MV-4-11 (cell line): Measurements from ENCODE around the gene PGA4.
A peak's percentile ranks its signal among the peaks of the same experiment; 100 is the strongest.
"Not testable (repeated sequence)": the region's sequence is repeated elsewhere in the genome, so short reads cannot be mapped to it uniquely, and the experiment has no call there.

Source experiments
- DNase-seq: peaks from one replicate; lab custom pipeline; 2025; lab: John Stamatoyannopoulos, UW

PGA4 gene

DNA sequence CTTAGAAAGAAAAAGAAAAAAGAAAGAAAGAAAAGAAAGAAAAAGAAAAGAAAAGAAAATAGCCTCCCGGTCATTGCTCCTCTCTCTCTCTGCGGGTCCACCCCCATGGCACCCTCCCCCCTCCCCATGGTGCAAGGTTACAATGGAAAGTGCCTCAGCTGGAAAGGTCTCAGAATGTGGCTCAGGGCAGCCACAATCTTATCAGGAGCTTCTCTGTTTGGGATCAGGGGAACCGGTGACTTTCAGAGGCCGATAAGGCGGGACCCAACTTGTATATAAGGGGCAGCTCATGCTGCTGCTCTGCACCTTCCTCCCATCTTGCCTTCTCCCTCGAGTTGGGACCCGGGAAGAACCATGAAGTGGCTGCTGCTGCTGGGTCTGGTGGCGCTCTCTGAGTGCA, at the start of gene PGA4:
TSS of gene PGA4 (plus strand) at position 301 of the 400 bp plus-strand sequence. CDS start at position 355, 54 bp downstream.
- not testable (repeated sequence) for DNase-seq

DNA sequence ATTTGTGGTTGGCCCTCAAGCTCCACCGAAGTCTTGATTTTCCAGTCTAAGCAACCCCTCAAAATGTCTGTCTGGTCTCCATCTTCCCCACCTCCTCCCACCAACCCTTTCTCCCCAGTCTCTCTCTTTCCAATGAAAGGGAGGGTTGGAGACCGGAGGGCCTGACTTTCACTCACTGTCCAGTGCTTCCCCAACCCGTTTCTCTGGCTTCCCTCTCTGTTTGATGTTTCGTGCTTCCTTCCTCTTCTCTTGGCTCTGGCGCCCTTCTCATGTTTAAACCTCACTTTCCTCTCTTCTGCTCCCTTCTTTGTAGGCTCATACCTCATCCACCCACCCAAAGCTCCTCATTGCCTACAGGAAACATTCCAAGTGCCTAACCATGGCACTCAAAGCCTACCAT, 49.8 kb upstream of the PGA4 start:
- no peak for DNase-seq

DNA sequence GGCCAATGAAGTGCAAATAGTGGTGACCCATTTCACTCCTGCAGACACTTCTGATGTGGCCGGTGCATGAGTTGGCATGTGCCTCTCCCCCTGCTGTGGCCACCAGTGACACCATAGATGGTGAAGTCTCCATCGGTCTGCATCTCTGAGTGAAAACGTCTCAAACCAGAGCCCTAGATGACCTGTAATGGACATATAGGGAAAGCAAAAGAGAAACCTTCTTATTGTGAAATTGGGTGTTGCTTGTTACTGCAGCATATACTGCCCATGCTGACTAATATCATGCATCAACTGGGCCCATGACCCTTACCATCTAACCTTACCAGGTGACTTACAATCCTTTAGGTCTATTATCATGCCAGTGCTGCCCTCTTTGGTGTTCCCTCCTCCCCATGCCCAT, 49.3 kb upstream of the PGA4 start:
- no peak for DNase-seq

DNA sequence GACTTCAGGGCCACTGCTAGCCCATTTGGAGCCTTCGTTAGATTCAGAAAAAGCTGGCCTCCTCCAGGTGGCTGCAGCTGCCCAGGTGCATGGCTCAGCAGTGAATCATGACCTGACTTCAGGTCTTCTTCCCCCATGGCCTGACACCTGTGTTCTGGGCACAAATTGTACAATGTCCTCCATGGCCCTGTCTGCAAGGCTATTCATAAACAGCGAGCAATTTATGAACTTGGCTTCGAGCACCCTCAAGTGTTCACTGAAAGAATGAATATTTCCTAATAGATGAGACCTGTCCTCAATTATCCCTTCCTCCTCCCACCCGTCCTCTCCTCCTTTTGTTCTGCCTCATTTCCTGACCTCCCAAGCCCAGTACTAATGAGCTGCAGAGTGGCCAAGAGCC, 48.7 kb upstream of the PGA4 start:
- DNase-seq, result no peak

DNA sequence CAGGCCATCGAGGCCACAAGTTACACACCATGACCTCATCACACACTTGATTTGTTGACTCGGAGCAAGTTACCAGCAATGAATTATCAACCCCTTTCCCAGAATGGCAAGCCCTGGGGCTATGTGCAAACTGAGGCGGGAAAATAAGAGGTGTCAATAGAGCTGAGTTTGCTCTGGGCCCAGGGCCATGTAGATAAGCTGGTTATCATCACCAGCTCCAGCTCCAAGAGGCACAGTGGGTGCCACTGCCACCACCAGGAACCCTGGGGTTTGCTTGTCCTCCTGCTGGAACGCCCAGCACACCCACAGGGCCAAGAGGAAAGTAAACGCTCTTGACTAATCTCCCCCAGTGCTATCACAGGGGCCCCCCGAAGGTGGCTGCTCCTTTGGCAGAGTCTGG, 47.9 kb upstream of the PGA4 start:
- no peak for DNase-seq

DNA sequence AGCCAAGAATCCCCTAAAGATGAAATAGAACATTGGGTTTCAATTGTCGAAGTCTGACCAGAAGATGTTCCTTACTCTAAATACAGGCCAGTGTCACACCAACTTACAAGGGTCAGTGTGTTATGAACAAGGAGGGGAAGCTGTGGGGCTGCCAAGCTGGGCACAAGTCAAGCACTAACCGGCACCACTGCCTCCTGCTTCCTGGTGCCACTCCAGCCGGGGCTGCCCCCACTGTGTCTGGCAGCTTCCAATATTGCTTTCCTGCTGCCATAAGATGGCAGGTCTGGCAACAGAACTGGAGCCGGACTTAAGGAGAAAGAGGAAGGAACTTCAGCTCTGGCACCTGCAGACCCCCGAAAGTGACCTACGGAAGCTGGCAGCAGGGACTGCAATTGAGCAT, 47.2 kb upstream of the PGA4 start:
- no peak for DNase-seq

DNA sequence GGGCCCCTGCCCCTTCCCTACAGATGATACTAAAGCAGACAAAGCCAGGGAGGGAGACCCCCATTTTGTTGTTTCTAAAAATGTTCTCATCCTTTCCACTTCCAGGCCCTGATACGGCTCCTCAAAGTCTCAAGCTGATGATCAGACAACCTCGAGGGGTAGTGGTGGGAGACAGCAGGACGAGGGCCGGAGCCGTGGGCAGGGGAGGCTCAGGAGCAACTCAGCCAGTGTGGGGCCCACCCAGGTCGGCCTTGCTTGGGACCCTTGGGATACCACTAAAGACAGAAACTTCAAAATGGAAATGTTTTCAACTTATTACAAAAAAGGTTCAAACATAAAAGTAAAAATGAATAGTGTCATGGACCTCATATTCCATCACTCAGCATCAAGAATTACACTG, 45.7 kb upstream of the PGA4 start:
- DNase-seq, result no peak

DNA sequence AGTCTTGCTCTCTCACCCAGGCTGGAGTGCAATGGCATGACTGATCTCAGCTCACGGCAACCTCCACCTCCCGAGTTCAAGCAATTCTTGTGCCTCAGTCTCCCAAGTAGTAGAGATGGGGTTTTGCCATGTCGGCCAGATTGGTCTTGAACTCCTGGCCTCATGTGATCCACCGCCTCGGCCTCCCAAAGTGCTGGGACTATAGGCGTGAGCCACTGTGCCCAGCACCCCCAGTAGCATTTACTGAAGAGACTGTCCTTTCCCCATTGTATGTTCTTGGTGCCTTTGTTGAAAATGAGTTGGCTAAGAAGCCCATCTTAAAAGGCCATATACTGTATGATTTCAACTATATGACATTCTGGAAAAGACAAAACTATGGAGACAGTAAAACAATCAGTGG, 41.9 kb upstream of the PGA4 start:
- DNase-seq, result not testable (repeated sequence)

DNA sequence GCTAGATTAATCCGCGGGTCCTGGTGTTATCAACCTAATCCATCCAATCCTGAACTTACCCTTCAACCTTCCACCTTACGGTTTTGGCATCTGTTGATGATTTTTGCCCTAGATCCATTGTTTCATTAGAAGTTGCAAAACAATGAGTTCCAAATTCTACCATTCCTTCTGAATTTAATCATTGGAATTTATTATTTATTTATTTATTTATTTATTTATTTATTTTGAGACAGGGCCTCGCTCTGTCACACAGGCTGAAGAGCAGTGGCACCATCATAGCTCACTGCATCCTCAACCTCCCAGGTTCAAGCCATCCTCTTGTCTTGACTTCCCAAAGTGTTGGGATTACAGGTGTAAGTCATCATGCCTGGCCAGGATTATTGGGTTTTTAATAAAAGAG, 40.7 kb upstream of the PGA4 start:
- DNase-seq, result no peak

DNA sequence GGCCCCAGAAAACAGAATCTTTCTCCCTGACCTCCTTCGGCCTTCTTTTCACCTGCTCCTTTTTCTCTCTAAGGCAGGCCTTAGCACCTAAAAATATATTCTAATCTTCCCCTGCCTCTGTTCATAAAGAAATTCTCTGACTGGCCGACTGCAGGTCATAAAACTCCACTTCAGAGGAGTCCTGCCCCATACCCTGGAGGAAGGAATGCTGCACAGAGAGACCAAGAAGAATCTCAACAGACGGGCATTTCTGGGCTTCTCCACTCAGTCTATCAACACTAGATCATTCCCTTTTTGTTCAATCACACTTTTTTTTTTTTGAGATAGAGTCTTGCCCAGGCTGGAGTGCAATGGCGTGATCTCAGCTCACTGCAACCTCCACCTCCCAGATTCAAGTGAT, 38.5 kb upstream of the PGA4 start:
- no peak for DNase-seq

DNA sequence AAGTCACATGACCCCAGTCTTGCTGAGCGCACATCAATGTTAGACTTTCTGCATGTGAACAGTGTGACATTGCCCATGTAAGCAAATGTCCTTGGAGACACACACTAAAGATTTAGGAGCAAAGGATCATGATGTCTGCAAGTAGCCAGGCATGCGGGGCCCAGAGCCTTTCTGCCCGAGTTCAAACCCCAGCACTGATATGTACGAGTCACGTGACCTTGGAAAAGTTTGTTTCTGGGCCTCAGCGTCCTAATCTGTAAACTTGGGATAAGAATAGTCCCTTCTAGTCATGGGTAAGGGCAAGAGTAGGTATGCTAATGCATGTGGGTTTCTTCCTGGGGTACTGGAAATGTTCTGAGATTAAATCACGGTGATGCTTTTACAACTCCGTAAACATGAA, 35.6 kb upstream of the PGA4 start:
- no peak for DNase-seq

DNA sequence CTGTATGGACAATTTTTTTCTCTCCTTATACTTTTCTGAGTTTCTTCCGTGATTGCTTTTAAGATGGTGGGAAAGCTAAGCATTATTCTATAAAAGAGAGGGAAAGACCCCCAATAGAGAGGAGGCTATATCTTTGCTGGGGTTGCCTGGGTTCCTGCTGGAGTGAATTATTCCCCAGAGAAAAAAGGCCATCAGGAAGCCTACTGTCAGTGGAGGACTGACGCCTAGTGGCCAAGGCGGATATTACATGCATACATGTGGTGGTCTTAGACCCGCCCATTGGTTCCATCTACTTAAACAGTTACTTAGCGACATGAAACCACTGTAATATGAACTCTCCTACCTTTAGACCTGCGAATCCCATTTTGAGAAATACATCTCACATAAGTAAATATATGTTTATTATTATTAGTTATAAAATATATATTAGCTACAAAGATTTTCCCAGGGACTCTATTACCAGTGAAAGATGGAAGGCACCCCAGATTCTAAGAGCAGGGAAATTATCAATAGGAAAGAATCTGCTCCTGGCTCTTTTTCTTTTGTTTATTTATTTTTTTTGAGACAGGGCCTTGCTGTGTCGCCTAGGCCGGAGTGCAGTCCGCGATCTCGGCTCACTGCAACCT, 34.5 kb upstream of the PGA4 start:
- DNase-seq, result peak; percentile 59

DNA sequence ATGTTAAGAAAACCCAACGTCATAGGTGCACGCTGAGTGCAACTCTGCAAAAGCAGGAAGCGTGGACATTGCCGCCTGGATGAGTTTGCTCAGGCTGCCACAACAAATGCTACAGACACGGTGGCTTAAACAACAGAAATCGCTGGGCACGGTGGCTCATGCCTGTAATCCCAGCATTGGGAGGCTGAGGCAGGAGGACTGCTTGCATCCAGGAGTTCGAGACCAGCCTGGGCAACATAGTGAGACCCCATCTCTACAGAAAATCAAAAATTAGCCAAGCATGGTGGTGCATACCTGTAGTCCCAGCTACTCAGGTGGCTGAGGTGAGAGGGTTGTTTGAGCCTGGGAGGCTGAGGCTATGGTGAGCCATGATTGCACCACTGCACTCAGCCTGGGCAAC, 32.2 kb upstream of the PGA4 start:
- no peak for DNase-seq

DNA sequence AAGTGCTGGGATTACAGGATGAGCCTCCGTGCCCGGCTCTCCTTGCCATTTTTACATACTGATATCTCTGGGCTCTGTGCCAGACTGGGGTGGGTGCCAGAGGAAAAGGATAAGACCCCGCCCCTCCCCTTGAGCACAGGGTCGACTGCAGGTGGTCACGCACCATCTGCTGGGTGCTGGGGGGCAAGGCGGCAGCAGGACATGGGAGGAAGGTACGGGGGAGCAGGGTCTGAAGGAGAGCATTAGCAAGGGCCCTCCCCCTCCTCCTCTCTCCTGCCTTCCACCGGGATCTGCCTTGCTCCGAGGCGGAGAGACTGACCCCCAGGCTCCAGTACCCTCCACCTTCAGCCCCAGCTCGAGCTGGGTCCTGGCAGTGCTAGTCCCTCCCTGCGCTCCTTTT, 28.6 kb upstream of the PGA4 start:
- no peak for DNase-seq

DNA sequence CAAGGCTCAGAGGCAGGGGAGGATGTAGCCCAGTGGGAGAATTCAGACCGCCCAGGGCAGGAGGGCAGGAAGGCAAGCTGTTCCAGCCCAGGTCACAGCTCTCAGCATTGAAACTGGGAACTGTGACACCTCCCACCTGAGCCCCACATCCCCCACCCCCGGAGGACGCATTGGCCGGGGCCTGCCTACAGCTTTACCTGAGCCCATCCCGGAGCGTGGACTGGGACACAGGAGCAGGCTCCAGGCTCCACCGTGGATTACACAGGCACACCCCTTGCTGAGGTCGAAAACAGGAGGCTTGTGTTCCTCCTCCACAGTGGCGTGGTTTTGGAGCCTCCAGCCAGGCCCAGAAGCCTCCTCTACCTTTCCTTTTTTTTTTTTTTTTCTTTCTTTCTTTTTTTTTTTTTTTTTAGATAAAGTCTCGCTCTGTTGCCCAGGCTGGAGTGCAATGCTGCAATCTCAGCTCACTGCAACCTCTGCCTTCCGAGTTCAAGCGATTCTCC, 27.9 kb upstream of the PGA4 start:
- DNase-seq, result no peak

DNA sequence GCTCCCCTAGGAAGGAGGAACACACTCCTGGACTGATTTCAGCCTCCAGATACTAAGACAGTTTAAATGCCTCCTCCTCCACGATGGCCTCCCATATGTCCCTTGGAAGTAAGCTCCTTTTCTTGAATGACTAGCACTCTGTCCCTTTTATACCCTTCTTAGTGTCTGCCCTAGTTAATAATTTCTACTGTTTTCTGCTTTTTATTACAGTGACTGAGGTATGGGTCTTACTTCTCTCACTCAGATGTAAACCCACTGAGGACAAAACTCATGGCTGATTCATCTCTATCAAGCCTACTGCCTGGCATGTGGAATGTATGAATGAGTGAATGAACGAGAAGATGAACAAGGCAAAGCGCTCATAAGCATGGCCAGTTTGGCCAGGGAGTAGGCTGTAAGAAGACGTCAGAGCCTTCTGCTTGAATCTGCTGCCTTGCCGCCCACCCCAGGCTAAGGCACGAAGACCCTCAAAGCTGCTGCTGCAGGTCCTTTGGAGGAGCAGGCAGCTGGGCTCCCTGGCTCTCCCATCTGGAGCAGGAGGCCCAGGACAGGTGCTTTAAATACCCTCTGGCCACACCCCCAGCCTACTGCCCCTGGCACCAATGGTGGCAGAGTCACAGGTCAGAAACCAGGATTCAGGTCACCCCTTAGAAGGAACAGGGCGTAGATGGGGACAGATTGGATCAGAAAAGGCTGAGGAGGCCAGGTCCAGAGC, 27.0 kb upstream of the PGA4 start:
- DNase-seq, result no peak

DNA sequence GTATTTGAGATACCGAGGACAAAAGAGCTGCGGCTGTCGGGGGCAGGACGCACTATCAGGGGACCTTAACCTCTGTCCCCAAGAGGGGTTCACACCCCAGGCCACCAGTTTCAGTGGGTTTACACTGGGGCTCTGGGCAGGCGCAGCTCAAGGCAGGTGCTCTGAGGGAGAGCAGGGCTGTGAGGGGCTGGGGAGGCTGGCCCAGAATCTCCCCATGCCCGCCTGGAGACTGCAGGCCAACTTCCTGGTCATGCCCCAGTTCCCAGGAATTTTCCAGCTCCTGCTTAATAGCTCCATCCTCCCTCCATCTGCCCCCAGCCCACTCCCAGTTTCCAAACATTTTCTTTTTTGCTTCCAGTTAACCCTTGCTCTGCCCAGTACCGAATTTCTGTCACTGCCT, 26.4 kb upstream of the PGA4 start:
- DNase-seq, result no peak

DNA sequence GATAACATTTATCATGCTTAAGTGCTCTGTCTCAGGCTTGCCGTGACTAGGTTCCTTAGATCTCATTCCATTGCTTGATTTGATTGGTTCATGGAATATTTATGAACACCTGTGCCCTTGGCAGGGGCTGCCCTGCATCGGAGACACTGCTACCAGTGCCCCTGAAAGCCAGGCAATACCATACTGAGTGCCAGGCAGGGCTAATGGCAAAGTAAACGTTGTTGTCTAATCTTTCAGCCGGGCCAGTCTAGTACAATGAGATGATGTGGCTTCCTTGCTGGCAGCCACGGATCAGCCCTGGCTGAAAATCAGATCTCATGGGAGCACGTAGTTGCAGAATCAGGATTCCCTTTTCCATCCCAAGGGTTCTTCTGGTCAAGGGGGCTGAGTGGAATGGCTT, 23.8 kb upstream of the PGA4 start:
- DNase-seq, result no peak

DNA sequence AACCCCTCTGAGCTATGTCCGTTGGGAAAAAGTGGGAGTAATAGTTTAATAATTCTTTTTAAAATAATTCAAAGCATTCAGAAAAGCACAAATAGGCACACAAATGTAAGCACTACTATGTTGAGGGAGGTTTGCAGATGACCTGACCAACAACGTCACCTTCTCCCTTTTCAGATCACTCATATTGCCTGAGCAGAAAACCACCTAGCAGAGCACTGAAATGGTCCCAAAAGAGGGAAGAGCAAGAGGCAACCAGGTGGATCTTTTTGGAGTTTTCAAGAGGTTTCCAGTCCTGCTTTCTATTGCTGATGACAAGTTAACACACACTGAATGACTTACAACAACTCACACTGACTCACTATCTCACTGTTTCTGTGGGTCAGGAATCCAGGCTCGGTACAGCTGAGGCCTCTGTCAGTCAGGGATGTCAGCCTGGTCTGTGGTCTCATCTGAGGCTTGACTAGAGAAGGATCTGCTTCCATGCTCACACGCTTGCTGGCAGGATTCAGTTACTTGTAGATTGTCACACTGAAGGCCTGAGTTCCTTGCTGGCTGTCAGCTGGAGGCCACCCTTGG, 23.1 kb upstream of the PGA4 start:
- DNase-seq, result no peak

DNA sequence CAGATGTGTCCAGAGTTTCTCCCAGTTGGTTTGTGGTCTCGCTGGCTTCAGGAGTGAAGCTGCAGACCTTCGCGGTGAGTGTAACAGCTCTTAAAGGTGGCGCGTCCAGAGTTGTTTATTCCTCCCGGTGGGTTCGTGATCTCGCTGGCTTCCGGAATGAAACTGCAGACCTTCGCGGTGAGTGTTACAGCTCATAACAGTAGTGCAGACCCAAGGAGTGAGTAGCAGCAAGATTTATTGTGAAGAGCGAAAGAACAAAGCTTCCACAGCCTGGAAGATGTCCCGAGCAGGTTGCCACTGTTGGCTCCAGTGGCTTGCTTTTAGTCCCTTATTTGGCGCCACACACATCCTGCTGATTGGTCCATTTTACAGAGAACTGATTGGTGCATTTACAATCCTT, 20.7 kb upstream of the PGA4 start:
- no peak for DNase-seq

DNA sequence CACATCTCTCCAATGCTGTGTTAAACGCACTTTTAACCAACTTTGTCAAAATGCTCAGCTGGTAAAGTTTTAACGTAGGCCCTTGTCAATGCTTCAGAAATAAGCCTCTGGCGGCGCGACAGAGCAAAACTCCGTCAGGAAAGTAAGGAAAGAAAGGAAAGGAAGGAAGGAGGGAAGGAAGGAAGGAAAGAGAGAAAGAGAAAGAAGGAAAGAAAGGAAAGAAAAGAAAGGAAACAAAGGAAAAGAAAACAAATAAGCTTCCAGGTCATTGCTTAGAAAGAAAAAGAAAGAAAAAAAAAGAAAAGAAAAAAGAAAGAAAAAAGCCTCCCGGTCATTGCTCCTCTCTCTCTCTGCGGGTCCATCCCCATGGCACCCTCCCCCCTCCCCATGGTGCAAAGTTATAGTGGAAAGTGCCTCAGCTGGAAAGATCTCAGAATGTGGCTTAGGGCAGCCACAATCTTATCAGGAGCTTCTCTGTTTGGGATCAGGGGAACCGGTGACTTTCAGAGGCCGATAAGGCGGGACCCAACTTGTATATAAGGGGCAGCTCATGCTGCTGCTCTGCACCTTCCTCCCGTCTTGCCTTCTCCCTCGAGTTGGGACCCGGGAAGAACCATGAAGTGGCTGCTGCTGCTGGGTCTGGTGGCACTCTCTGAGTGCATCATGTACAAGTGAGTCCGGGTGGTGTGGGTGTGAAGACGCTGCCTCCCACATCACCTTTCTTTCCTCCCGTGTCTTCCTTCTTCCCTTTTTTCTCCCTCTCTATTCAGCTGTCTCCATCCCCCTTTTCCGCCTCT, 19.0 kb upstream of the PGA4 start, which contains the start of gene PGA3:
TSS of gene PGA3 (plus strand) at position 566 of the 797 bp plus-strand sequence. CDS start at position 616, 50 bp downstream.
- DNase-seq, result not testable (repeated sequence)

DNA sequence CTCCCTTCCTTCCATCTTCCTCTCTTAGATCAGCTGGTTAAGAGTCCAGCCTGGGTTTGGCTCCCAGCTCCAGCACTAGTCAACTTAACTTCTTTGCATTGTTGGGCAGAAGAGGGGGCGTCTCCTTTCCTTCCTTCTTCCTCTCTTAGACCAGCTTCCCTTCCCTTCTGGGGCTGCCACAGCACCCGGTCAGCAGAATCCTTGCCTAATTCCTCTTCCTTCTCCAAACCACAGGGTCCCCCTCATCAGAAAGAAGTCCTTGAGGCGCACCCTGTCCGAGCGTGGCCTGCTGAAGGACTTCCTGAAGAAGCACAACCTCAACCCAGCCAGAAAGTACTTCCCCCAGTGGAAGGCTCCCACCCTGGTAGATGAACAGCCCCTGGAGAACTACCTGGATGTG, 18.3 kb upstream of the PGA4 start:
- DNase-seq, result not testable (repeated sequence)
